T-helper 2 cell treated with Interferon-gamma antibody and Interleukin-4, amounts not matched to agents 5 μg/mL and 100 μg/mL, for 36 hours (primary cell): ENCODE data around the gene SPATA2L.
"Not testable (repeated sequence)": the region's sequence is repeated elsewhere in the genome, so short reads cannot be mapped to it uniquely, and the experiment has no call there.

Source experiments
- DNase-seq: peaks from one replicate; pipeline ENCODE4 v3.0.0; 2021; ENCODE audit warnings: low spot score
- H3K27ac Mint-ChIP-seq: one replicate; pipeline ENCODE4 v1.8.0; 2021; ENCODE audit warnings: mild to moderate bottlenecking, mixed read lengths
- H3K27me3 Mint-ChIP-seq: one replicate; pipeline ENCODE4 v1.8.0; 2021; ENCODE audit warnings: low read depth, mixed read lengths
- H3K36me3 Mint-ChIP-seq: one replicate; pipeline ENCODE4 v1.8.0; 2021; ENCODE audit warnings: low read depth, mixed read lengths
- H3K4me1 Mint-ChIP-seq: one replicate; pipeline ENCODE4 v1.8.0; 2021; ENCODE audit warnings: low read depth, mixed read lengths
- H3K4me3 Mint-ChIP-seq: one replicate; pipeline ENCODE4 v1.8.0; 2022; ENCODE audit warnings: mild to moderate bottlenecking, moderate library complexity, mixed read lengths
- H3K9me3 Mint-ChIP-seq: one replicate; pipeline ENCODE4 v1.8.0; 2021; ENCODE audit warnings: mixed read lengths

SPATA2L gene

GRCh38 chr16:89672177-89672941 lies 29.1 kb downstream of the SPATA2L start:
- H3K9me3 Mint-ChIP-seq: no peaks in the 10 kb centered on the region
- no peak for DNase-seq
- no peak overlapping the region for H3K27ac Mint-ChIP-seq
- no peaks in the 10 kb centered on the region for H3K27me3 Mint-ChIP-seq
- H3K4me1 Mint-ChIP-seq: peaks cover 2% of the 10 kb centered on the region
- peaks cover 4% of the 10 kb centered on the region for H3K36me3 Mint-ChIP-seq
- H3K4me3 Mint-ChIP-seq: no peak overlapping the region

GRCh38 chr16:89671565-89671964 lies 29.9 kb downstream of the SPATA2L start:
- not testable (repeated sequence) for H3K36me3 Mint-ChIP-seq, H3K4me1 Mint-ChIP-seq, H3K9me3 Mint-ChIP-seq, H3K4me3 Mint-ChIP-seq, H3K27me3 Mint-ChIP-seq, DNase-seq, H3K27ac Mint-ChIP-seq

GRCh38 chr16:89670496-89671431 lies 30.7 kb downstream of the SPATA2L start:
- no peaks in the 10 kb centered on the region for H3K9me3 Mint-ChIP-seq
- H3K27me3 Mint-ChIP-seq: no peaks in the 10 kb centered on the region
- H3K27ac Mint-ChIP-seq: no peak overlapping the region

GRCh38 chr16:89669755-89670154 lies 31.8 kb downstream of the SPATA2L start:
- no peak for DNase-seq
- peaks cover 2% of the 10 kb centered on the region for H3K4me1 Mint-ChIP-seq
- H3K4me3 Mint-ChIP-seq: no peak overlapping the region
- H3K27ac Mint-ChIP-seq: no peak overlapping the region
- H3K36me3 Mint-ChIP-seq: peaks cover 12% of the 10 kb centered on the region
- H3K27me3 Mint-ChIP-seq: no peaks in the 10 kb centered on the region
- no peaks in the 10 kb centered on the region for H3K9me3 Mint-ChIP-seq

More at GRCh38 chr16:89670496-89671431, 30.7 kb downstream of the SPATA2L start:
- DNase-seq: no peak
- Mint-ChIP-seq H3K36me3 (peaks cover 8% of the 10 kb centered on the region), H3K4me1 (peaks cover 2% of the 10 kb centered on the region), H3K4me3 (no peak overlapping the region)

- no peak overlapping the region for H3K4me3 Mint-ChIP-seq
- no peaks in the 10 kb centered on the region for H3K9me3 Mint-ChIP-seq
- no peak for DNase-seq
- H3K27me3 Mint-ChIP-seq: no peaks in the 10 kb centered on the region
- H3K27ac Mint-ChIP-seq: no peak overlapping the region
- peaks cover 17% of the 10 kb centered on the region for H3K36me3 Mint-ChIP-seq
- H3K4me1 Mint-ChIP-seq: peaks cover 2% of the 10 kb centered on the region
Measured at GRCh38 chr16:89668790-89669158, 32.7 kb downstream of the SPATA2L start.

- H3K4me1 Mint-ChIP-seq: peaks cover 3% of the 10 kb centered on the region
- H3K27ac Mint-ChIP-seq: no peak overlapping the region
- H3K4me3 Mint-ChIP-seq: no peak overlapping the region
- H3K27me3 Mint-ChIP-seq: no peaks in the 10 kb centered on the region
- H3K36me3 Mint-ChIP-seq: peaks cover 24% of the 10 kb centered on the region
- DNase-seq: no peak
- H3K9me3 Mint-ChIP-seq: no peaks in the 10 kb centered on the region
Measured at GRCh38 chr16:89667633-89668032, 33.9 kb downstream of the SPATA2L start.

GRCh38 chr16:89667000-89667399 lies 34.5 kb downstream of the SPATA2L start:
- H3K36me3 Mint-ChIP-seq: peaks cover 25% of the 10 kb centered on the region
- not testable (repeated sequence) for H3K4me3 Mint-ChIP-seq, DNase-seq, H3K9me3 Mint-ChIP-seq, H3K4me1 Mint-ChIP-seq, H3K27me3 Mint-ChIP-seq, H3K27ac Mint-ChIP-seq

GRCh38 chr16:89664238-89664637 lies 37.3 kb downstream of the SPATA2L start:
- H3K27me3 Mint-ChIP-seq, H3K4me3 Mint-ChIP-seq, DNase-seq, H3K4me1 Mint-ChIP-seq, H3K27ac Mint-ChIP-seq, H3K9me3 Mint-ChIP-seq: not testable (repeated sequence)
- peaks cover 49% of the 10 kb centered on the region for H3K36me3 Mint-ChIP-seq

GRCh38 chr16:89661215-89661614 lies 40.3 kb downstream of the SPATA2L start:
- Mint-ChIP-seq H3K27me3 (no peaks in the 10 kb centered on the region), H3K4me1 (peaks cover 20% of the 10 kb centered on the region), H3K4me3 (peak overlapping the region; percentile 27), H3K36me3 (peaks cover 52% of the 10 kb centered on the region), H3K9me3 (no peaks in the 10 kb centered on the region), H3K27ac (no peak overlapping the region)
- no peak for DNase-seq

GRCh38 chr16:89660146-89660545 lies 41.4 kb downstream of the SPATA2L start:
- Mint-ChIP-seq H3K36me3 (peaks cover 47% of the 10 kb centered on the region), H3K4me3 (no peak overlapping the region)

GRCh38 chr16:89658221-89658879 lies 43.2 kb downstream of the SPATA2L start:
- Mint-ChIP-seq H3K27me3 (no peaks in the 10 kb centered on the region), H3K4me1 (peaks cover 30% of the 10 kb centered on the region), H3K9me3 (no peaks in the 10 kb centered on the region), H3K36me3 (peaks cover 46% of the 10 kb centered on the region), H3K4me3 (peak overlapping the region; percentile 87), H3K27ac (peak overlapping the region; percentile 88)
- DNase-seq: no peak

More at GRCh38 chr16:89660146-89660545, 41.4 kb downstream of the SPATA2L start:
- DNase-seq: no peak
- H3K9me3 Mint-ChIP-seq: no peaks in the 10 kb centered on the region
- H3K27me3 Mint-ChIP-seq: no peaks in the 10 kb centered on the region
- no peak overlapping the region for H3K27ac Mint-ChIP-seq
- H3K4me1 Mint-ChIP-seq: peaks cover 26% of the 10 kb centered on the region

- Mint-ChIP-seq H3K4me1 (peaks cover 30% of the 10 kb centered on the region), H3K9me3 (no peaks in the 10 kb centered on the region), H3K27ac (peak within 1 kb of the TSS; percentile 88), H3K36me3 (peaks cover 44% of the 10 kb centered on the region), H3K27me3 (no peaks in the 10 kb centered on the region), H3K4me3 (peak within 1 kb of the TSS; percentile 87)
- DNase-seq: peak; percentile 91
Measured at GRCh38 chr16:89657442-89658220, 43.9 kb downstream of the SPATA2L start, which contains the start of the genes CHMP1A and SPATA33. Gene CHMP1A, minus strand, starts transcription at chr16:89657708. Its CDS starts 120 bp downstream, at chr16:89657588. Gene SPATA33, plus strand, starts transcription at chr16:89657836. Its CDS starts 76 bp downstream, at chr16:89657912.
